ENCODE results near the gene ZIC2. TPM values are rescaled to one million over a fixed set of nuclear protein-coding genes. Genes with fewer than 3 reads are reported as not detected.

The ZIC2 gene
- total RNA-seq, 1 experiment from 2014 or later = 93.0 TPM

- Histone ChIP-seq H3K4me3 (ENCODE audit: insufficient read depth, low read depth, low read length) (no peak overlapping the region), H3K36me3 (replicated peaks; ENCODE audit: control insufficient read depth, insufficient read depth, low read length) (no peaks in the 10 kb centered on the region), H3K27me3 (ENCODE audit: control insufficient read depth, insufficient read depth, low read length) (peaks cover 46% of the 10 kb centered on the region; the same call in 1 of the 2 replicates)
- DNase-seq = peak; percentile 76
These were observed 6.0 kb upstream of the ZIC2 start for GRCh38 chr13:99975626-99976025.

- DNase-seq = no peak
- Histone ChIP-seq H3K36me3 (replicated peaks; ENCODE audit: control insufficient read depth, insufficient read depth, low read length) (no peaks in the 10 kb centered on the region), H3K27me3 (ENCODE audit: control insufficient read depth, insufficient read depth, low read length) (peaks cover 45% of the 10 kb centered on the region; the same call in 1 of the 2 replicates), H3K4me3 (ENCODE audit: insufficient read depth, low read depth, low read length) (no peak overlapping the region)
These were observed 5.0 kb upstream of the ZIC2 start for GRCh38 chr13:99976575-99976974.

- Histone ChIP-seq H3K27me3 (ENCODE audit: control insufficient read depth, insufficient read depth, low read length) (peaks cover 44% of the 10 kb centered on the region; the same call in 1 of the 2 replicates), H3K4me3 (ENCODE audit: insufficient read depth, low read depth, low read length) (no peak overlapping the region), H3K36me3 (replicated peaks; ENCODE audit: control insufficient read depth, insufficient read depth, low read length) (no peaks in the 10 kb centered on the region)
- DNase-seq = no peak
These were observed 4.2 kb upstream of the ZIC2 start for GRCh38 chr13:99977334-99977911.

GRCh38 chr13:99977912-99978798 is 3.4 kb upstream of the ZIC2 start:
- peaks cover 2% of the 10 kb centered on the region for H3K36me3 ChIP-seq (replicated peaks; ENCODE audit: control insufficient read depth, insufficient read depth, low read length)
- peak overlapping the region; percentile 91 for H3K4me3 ChIP-seq (ENCODE audit: insufficient read depth, low read depth, low read length)
- peaks cover 44% of the 10 kb centered on the region; the same call in 1 of the 2 replicates for H3K27me3 ChIP-seq (ENCODE audit: control insufficient read depth, insufficient read depth, low read length)
- peak; percentile 83 for DNase-seq

- DNase-seq = peak; percentile 89
- H3K4me3 ChIP-seq (ENCODE audit: insufficient read depth, low read depth, low read length) = peak overlapping the region; percentile 91
- H3K27me3 ChIP-seq (ENCODE audit: control insufficient read depth, insufficient read depth, low read length) = peaks cover 48% of the 10 kb centered on the region; the same call in 1 of the 2 replicates
- peaks cover 4% of the 10 kb centered on the region for H3K36me3 ChIP-seq (replicated peaks; ENCODE audit: control insufficient read depth, insufficient read depth, low read length)
These were observed 2.7 kb upstream of the ZIC2 start for GRCh38 chr13:99978799-99979452.

GRCh38 chr13:99979453-99980200 is 2.0 kb upstream of the ZIC2 start:
- peak; percentile 81 for DNase-seq
- peaks cover 4% of the 10 kb centered on the region for H3K36me3 ChIP-seq (replicated peaks; ENCODE audit: control insufficient read depth, insufficient read depth, low read length)
- H3K4me3 ChIP-seq (ENCODE audit: insufficient read depth, low read depth, low read length) = peak overlapping the region; percentile 91
- peaks cover 48% of the 10 kb centered on the region; the same call in 1 of the 2 replicates for H3K27me3 ChIP-seq (ENCODE audit: control insufficient read depth, insufficient read depth, low read length)

- peak overlapping the region; percentile 91 for H3K4me3 ChIP-seq (ENCODE audit: insufficient read depth, low read depth, low read length)
- peaks cover 4% of the 10 kb centered on the region for H3K36me3 ChIP-seq (replicated peaks; ENCODE audit: control insufficient read depth, insufficient read depth, low read length)
- peak; percentile 97 for DNase-seq
- H3K27me3 ChIP-seq (ENCODE audit: control insufficient read depth, insufficient read depth, low read length) = peaks cover 50% of the 10 kb centered on the region; the same call in 1 of the 2 replicates
These were observed 1.3 kb upstream of the ZIC2 start for GRCh38 chr13:99980201-99980823.

- peak; percentile 95 for DNase-seq
- H3K27me3 ChIP-seq (ENCODE audit: control insufficient read depth, insufficient read depth, low read length) = peaks cover 45% of the 10 kb centered on the region; the same call in 1 of the 2 replicates
These were observed 505 bp upstream of the ZIC2 start for GRCh38 chr13:99980824-99981734.

GRCh38 chr13:99982036-99982730 is 599 bp downstream of the ZIC2 start:
- Histone ChIP-seq H3K27me3 (ENCODE audit: control insufficient read depth, insufficient read depth, low read length) (peaks cover 45% of the 10 kb centered on the region; the same call in 1 of the 2 replicates), H3K4me3 (ENCODE audit: insufficient read depth, low read depth, low read length) (peak overlapping the region; percentile 72), H3K36me3 (replicated peaks; ENCODE audit: control insufficient read depth, insufficient read depth, low read length) (peaks cover 4% of the 10 kb centered on the region)
- DNase-seq = peak; percentile 62

More at GRCh38 chr13:99980824-99981734, 505 bp upstream of the ZIC2 start:
- H3K36me3 ChIP-seq (replicated peaks; ENCODE audit: control insufficient read depth, insufficient read depth, low read length) = peaks cover 4% of the 10 kb centered on the region
- H3K4me3 ChIP-seq (ENCODE audit: insufficient read depth, low read depth, low read length) = peak overlapping the region; percentile 72

GRCh38 chr13:99982731-99983498 is 1.3 kb downstream of the ZIC2 start:
- DNase-seq = peak; percentile 33
- Histone ChIP-seq H3K27me3 (ENCODE audit: control insufficient read depth, insufficient read depth, low read length) (peaks cover 45% of the 10 kb centered on the region; the same call in 1 of the 2 replicates), H3K36me3 (replicated peaks; ENCODE audit: control insufficient read depth, insufficient read depth, low read length) (peaks cover 4% of the 10 kb centered on the region), H3K4me3 (ENCODE audit: insufficient read depth, low read depth, low read length) (peak overlapping the region; percentile 72)

GRCh38 chr13:99983499-99984401 is 2.2 kb downstream of the ZIC2 start:
- H3K27me3 ChIP-seq (ENCODE audit: control insufficient read depth, insufficient read depth, low read length) = peaks cover 48% of the 10 kb centered on the region; the same call in 1 of the 2 replicates
- peak; percentile 71 for DNase-seq
- H3K36me3 ChIP-seq (replicated peaks; ENCODE audit: control insufficient read depth, insufficient read depth, low read length) = peaks cover 4% of the 10 kb centered on the region
- H3K4me3 ChIP-seq (ENCODE audit: insufficient read depth, low read depth, low read length) = peak overlapping the region; percentile 72

All from H7 (cell line).